ENCODE data around the gene FAM181B. TPM values are rescaled to one million over a fixed set of nuclear protein-coding genes. Genes with fewer than 3 reads are reported as not detected.

FAM181B gene
- total RNA-seq (2014; rRNA removed; shearing (Covaris generic)) = not detected in 2 replicates

GRCh38 chr11:82733444-82734119, at the start of gene FAM181B:
Gene FAM181B (minus strand): TSS chr11:82733864. CDS start chr11:82733729, 135 bp downstream.
- DNase-seq (ENCODE audit: low spot score) = no peak

GRCh38 chr11:82782825-82783374, 49.2 kb upstream of the FAM181B start:
- DNase-seq (ENCODE audit: low spot score) = no peak

GRCh38 chr11:82778776-82779175, 45.1 kb upstream of the FAM181B start:
- DNase-seq (ENCODE audit: low spot score) = no peak

GRCh38 chr11:82776377-82776776, 42.7 kb upstream of the FAM181B start:
- DNase-seq (ENCODE audit: low spot score) = no peak

GRCh38 chr11:82775736-82776346, 42.2 kb upstream of the FAM181B start:
- peak; percentile 64 for DNase-seq (ENCODE audit: low spot score)

- no peak for DNase-seq (ENCODE audit: low spot score)
These were observed 41.6 kb upstream of the FAM181B start for GRCh38 chr11:82775218-82775617.

GRCh38 chr11:82771781-82772180, 38.1 kb upstream of the FAM181B start:
- DNase-seq (ENCODE audit: low spot score) = no peak

- no peak for DNase-seq (ENCODE audit: low spot score)
These were observed 33.5 kb upstream of the FAM181B start for GRCh38 chr11:82767123-82767522.

GRCh38 chr11:82765466-82766034, 31.9 kb upstream of the FAM181B start:
- DNase-seq (ENCODE audit: low spot score) = peak; percentile 4

GRCh38 chr11:82763167-82763566, 29.5 kb upstream of the FAM181B start:
- no peak for DNase-seq (ENCODE audit: low spot score)

- no peak for DNase-seq (ENCODE audit: low spot score)
These were observed 26.0 kb upstream of the FAM181B start for GRCh38 chr11:82759649-82760048.

GRCh38 chr11:82757660-82758357, 24.1 kb upstream of the FAM181B start:
- DNase-seq (ENCODE audit: low spot score) = no peak

GRCh38 chr11:82756765-82757639, 23.3 kb upstream of the FAM181B start:
- DNase-seq (ENCODE audit: low spot score) = no peak

- no peak for DNase-seq (ENCODE audit: low spot score)
These were observed 20.7 kb upstream of the FAM181B start for GRCh38 chr11:82754410-82754809.

- DNase-seq (ENCODE audit: low spot score) = no peak
These were observed 20.3 kb upstream of the FAM181B start for GRCh38 chr11:82753921-82754320.

- no peak for DNase-seq (ENCODE audit: low spot score)
These were observed 19.1 kb upstream of the FAM181B start for GRCh38 chr11:82752801-82753200.

GRCh38 chr11:82750643-82751139, 17.0 kb upstream of the FAM181B start:
- no peak for DNase-seq (ENCODE audit: low spot score)

GRCh38 chr11:82747471-82747870, 13.8 kb upstream of the FAM181B start:
- DNase-seq (ENCODE audit: low spot score) = no peak

- DNase-seq (ENCODE audit: low spot score) = no peak
These were observed 4.4 kb upstream of the FAM181B start for GRCh38 chr11:82738091-82738490.

GRCh38 chr11:82734120-82734479, 436 bp upstream of the FAM181B start:
- DNase-seq (ENCODE audit: low spot score) = no peak

Data from HT-29 (cell line).